ENCODE measurements around the gene INIP. TPM values are rescaled to one million over a fixed set of nuclear protein-coding genes. Genes with fewer than 3 reads are reported as not detected.

The INIP gene
- total RNA-seq, 2 donors from 2014 or later = 16.1 to 19.3 TPM

- H3K4me1 Mint-ChIP-seq = peaks cover 3% of the 10 kb centered on the region
Measured at GRCh38 chr9:112699230-112699629, 18.7 kb downstream of the INIP start.

GRCh38 chr9:112696461-112696860 lies 21.5 kb downstream of the INIP start:
- Histone ChIP-seq H3K36me3 (ENCODE audit: control insufficient read depth, insufficient read depth, low read length) (peaks cover 45% of the 10 kb centered on the region), H3K27me3 (ENCODE audit: control insufficient read depth, insufficient read depth, low read length, poor library complexity, severe bottlenecking) (no peaks in the 10 kb centered on the region), H3K9ac (ENCODE audit: extremely low read depth, low read length, poor library complexity, severe bottlenecking) (no peak overlapping the region), H3K4me1 (ENCODE audit: control insufficient read depth, insufficient read depth, low read length) (peaks cover 3% of the 10 kb centered on the region), H3K27ac (ENCODE audit: low read depth, low read length) (no peak overlapping the region), H3K9me3 (ENCODE audit: control insufficient read depth, low read length) (no peaks in the 10 kb centered on the region), H3K4me3 (ENCODE audit: low read length) (no peak overlapping the region)
- 97 to 100% methylated on average over 3 to 5 of the region's 5 CpGs for WGBS, 2 experiments (ENCODE audit: insufficient coverage in 1 of 2, insufficient read length in 1 of 2)
- H3K4me3 Mint-ChIP-seq = no peak overlapping the region
- peaks cover 47% of the 10 kb centered on the region for H3K36me3 Mint-ChIP-seq (ENCODE audit: low read depth)
- no peaks in the 10 kb centered on the region for H3K9me3 Mint-ChIP-seq
- no peak overlapping the region for H3K27ac Mint-ChIP-seq
- no peaks in the 10 kb centered on the region for H3K27me3 Mint-ChIP-seq (ENCODE audit: insufficient read depth)
- peaks cover 3% of the 10 kb centered on the region for H3K4me1 Mint-ChIP-seq
- TF ChIP-seq, protein P1, sequence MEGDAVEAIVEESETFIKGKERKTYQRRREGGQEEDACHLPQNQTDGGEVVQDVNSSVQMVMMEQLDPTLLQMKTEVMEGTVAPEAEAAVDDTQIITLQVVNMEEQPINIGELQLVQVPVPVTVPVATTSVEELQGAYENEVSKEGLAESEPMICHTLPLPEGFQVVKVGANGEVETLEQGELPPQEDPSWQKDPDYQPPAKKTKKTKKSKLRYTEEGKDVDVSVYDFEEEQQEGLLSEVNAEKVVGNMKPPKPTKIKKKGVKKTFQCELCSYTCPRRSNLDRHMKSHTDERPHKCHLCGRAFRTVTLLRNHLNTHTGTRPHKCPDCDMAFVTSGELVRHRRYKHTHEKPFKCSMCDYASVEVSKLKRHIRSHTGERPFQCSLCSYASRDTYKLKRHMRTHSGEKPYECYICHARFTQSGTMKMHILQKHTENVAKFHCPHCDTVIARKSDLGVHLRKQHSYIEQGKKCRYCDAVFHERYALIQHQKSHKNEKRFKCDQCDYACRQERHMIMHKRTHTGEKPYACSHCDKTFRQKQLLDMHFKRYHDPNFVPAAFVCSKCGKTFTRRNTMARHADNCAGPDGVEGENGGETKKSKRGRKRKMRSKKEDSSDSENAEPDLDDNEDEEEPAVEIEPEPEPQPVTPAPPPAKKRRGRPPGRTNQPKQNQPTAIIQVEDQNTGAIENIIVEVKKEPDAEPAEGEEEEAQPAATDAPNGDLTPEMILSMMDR (conservative IDR thresholded peaks at IDR 0.05) = no peak
- DNase-seq = no peak

More at GRCh38 chr9:112699230-112699629, 18.7 kb downstream of the INIP start:
- H3K36me3 Mint-ChIP-seq (ENCODE audit: low read depth) = peaks cover 37% of the 10 kb centered on the region
- no peak overlapping the region for H3K4me3 Mint-ChIP-seq
- Histone ChIP-seq H3K4me3 (ENCODE audit: low read length) (no peak overlapping the region), H3K9me3 (ENCODE audit: control insufficient read depth, low read length) (no peaks in the 10 kb centered on the region), H3K27ac (ENCODE audit: low read depth, low read length) (no peak overlapping the region), H3K36me3 (ENCODE audit: control insufficient read depth, insufficient read depth, low read length) (peaks cover 34% of the 10 kb centered on the region), H3K4me1 (ENCODE audit: control insufficient read depth, insufficient read depth, low read length) (peaks cover 3% of the 10 kb centered on the region), H3K27me3 (ENCODE audit: control insufficient read depth, insufficient read depth, low read length, poor library complexity, severe bottlenecking) (no peaks in the 10 kb centered on the region), H3K9ac (ENCODE audit: extremely low read depth, low read length, poor library complexity, severe bottlenecking) (no peak overlapping the region)
- DNase-seq = no peak
- WGBS, 2 experiments (ENCODE audit: insufficient coverage in 1 of 2, insufficient read length in 1 of 2) = 92 to 100% methylated on average over 1 to 4 of the region's 5 CpGs
- no peaks in the 10 kb centered on the region for H3K27me3 Mint-ChIP-seq (ENCODE audit: insufficient read depth)
- no peaks in the 10 kb centered on the region for H3K9me3 Mint-ChIP-seq
- H3K27ac Mint-ChIP-seq = no peak overlapping the region
- TF ChIP-seq, protein P1 (conservative IDR thresholded peaks at IDR 0.05) = no peak

- DNase-seq = no peak
- 94 to 95% methylated on average over 3 to 4 of the region's 4 CpGs for WGBS, 2 experiments (ENCODE audit: insufficient coverage in 1 of 2, insufficient read length in 1 of 2)
- TF ChIP-seq, protein P1 (conservative IDR thresholded peaks at IDR 0.05) = no peak
- H3K27me3 Mint-ChIP-seq (ENCODE audit: insufficient read depth) = no peaks in the 10 kb centered on the region
- peaks cover 3% of the 10 kb centered on the region for H3K4me1 Mint-ChIP-seq
- Histone ChIP-seq H3K4me1 (ENCODE audit: control insufficient read depth, insufficient read depth, low read length) (peaks cover 3% of the 10 kb centered on the region), H3K27ac (ENCODE audit: low read depth, low read length) (no peak overlapping the region), H3K9me3 (ENCODE audit: control insufficient read depth, low read length) (no peaks in the 10 kb centered on the region), H3K27me3 (ENCODE audit: control insufficient read depth, insufficient read depth, low read length, poor library complexity, severe bottlenecking) (no peaks in the 10 kb centered on the region), H3K4me3 (ENCODE audit: low read length) (no peak overlapping the region), H3K9ac (ENCODE audit: extremely low read depth, low read length, poor library complexity, severe bottlenecking) (no peak overlapping the region), H3K36me3 (ENCODE audit: control insufficient read depth, insufficient read depth, low read length) (peaks cover 52% of the 10 kb centered on the region)
- no peak overlapping the region for H3K4me3 Mint-ChIP-seq
- H3K36me3 Mint-ChIP-seq (ENCODE audit: low read depth) = peaks cover 60% of the 10 kb centered on the region
- H3K27ac Mint-ChIP-seq = no peak overlapping the region
- H3K9me3 Mint-ChIP-seq = no peaks in the 10 kb centered on the region
Measured at GRCh38 chr9:112694706-112695555, 23.0 kb downstream of the INIP start.
